GM23338 (cell line): ENCODE measurements around the gene ABCC1. TPM values are rescaled to one million over a fixed set of nuclear protein-coding genes. Genes with fewer than 3 reads are reported as not detected.

Source experiments
- ATAC-seq: fragments of 200-7000 bp; cut with Tn5 transposase; 3 replicates; pipeline ENCODE4 v1.9.1; 2020
- DNase-seq: peaks from one replicate; pipeline ENCODE4 v3.0.0-alpha.2; 2015; ENCODE audit warnings: low spot score
- H2AFZ ChIP-seq: fragments of 200-600 bp; sonication (generic); 2 replicates; pipeline ENCODE4 v1.8.0; 2016; ENCODE audit warnings: antibody characterized with exemption, mild to moderate bottlenecking, moderate library complexity
- H3F3A ChIP-seq: fragments of 200-600 bp; sonication (generic); replicated peaks from 2 replicates; pipeline ENCODE4 v1.8.0; 2017; ENCODE audit warnings: antibody characterized with exemption, mixed run types, low read depth
- H3K27ac ChIP-seq: fragments of 200-600 bp; sonication (generic); 2 replicates; pipeline ENCODE4 v1.6.1; 2016; ENCODE audit warnings: low read depth
- H3K27me3 ChIP-seq: fragments of 200-600 bp; sonication (generic); 2 replicates; pipeline ENCODE4 v1.8.0; 2016; ENCODE audit warnings: mild to moderate bottlenecking, mixed run types, moderate library complexity; ENCODE audit not compliant: insufficient read depth
- H3K36me3 ChIP-seq: fragments of 200-600 bp; sonication (generic); 2 replicates; pipeline ENCODE4 v1.8.0; 2016; ENCODE audit warnings: mild to moderate bottlenecking; ENCODE audit not compliant: insufficient read depth
- H3K4me1 ChIP-seq: fragments of 200-600 bp; sonication (generic); 2 replicates; pipeline ENCODE4 v1.8.0; 2016; ENCODE audit warnings: mild to moderate bottlenecking, moderate library complexity; ENCODE audit not compliant: insufficient read depth
- H3K4me2 ChIP-seq: fragments of 200-600 bp; sonication (generic); 2 replicates; pipeline ENCODE4 v1.7.1; 2017; ENCODE audit warnings: mixed run types
- H3K4me3 ChIP-seq: fragments of 200-600 bp; sonication (generic); 2 replicates; pipeline ENCODE4 v1.6.1; 2016; ENCODE audit warnings: mixed run types
- H3K79me2 ChIP-seq: fragments of 200-600 bp; sonication (generic); replicated peaks from 2 replicates; pipeline ENCODE4 v1.8.0; 2017; ENCODE audit warnings: mild to moderate bottlenecking; ENCODE audit not compliant: insufficient read depth
- H3K9me2 ChIP-seq: fragments of 200-600 bp; sonication (generic); 2 replicates; pipeline ENCODE4 v1.8.0; 2017; ENCODE audit not compliant: insufficient read depth
- H4K20me1 ChIP-seq: fragments of 200-600 bp; sonication (generic); replicated peaks from 2 replicates; pipeline ENCODE4 v1.8.0; 2017; ENCODE audit warnings: mild to moderate bottlenecking; ENCODE audit not compliant: insufficient read depth
- H3K27ac Mint-ChIP-seq: 2 replicates; pipeline ENCODE4 v1.8.0; 2020; ENCODE audit warnings: inconsistent platforms, mild to moderate bottlenecking, moderate library complexity, mixed read lengths
- H3K27me3 Mint-ChIP-seq: 3 replicates; pipeline ENCODE4 v1.8.0; 2022; ENCODE audit warnings: low read depth, mild to moderate bottlenecking, moderate library complexity, mixed read lengths, inconsistent platforms; ENCODE audit not compliant: insufficient read depth, poor library complexity
- H3K36me3 Mint-ChIP-seq: 3 replicates; pipeline ENCODE4 v1.8.0; 2021; ENCODE audit warnings: low read depth, mild to moderate bottlenecking, inconsistent platforms, moderate library complexity, mixed read lengths
- H3K4me1 Mint-ChIP-seq: 3 replicates; pipeline ENCODE4 v1.8.0; 2020; ENCODE audit warnings: mild to moderate bottlenecking, inconsistent platforms, mixed read lengths
- H3K4me3 Mint-ChIP-seq: 3 replicates; pipeline ENCODE4 v1.8.0; 2021; ENCODE audit warnings: moderate library complexity, mild to moderate bottlenecking, inconsistent platforms, mixed read lengths
- H3K9me3 Mint-ChIP-seq: 3 replicates; pipeline ENCODE4 v1.8.0; 2020; ENCODE audit warnings: moderate library complexity, mild to moderate bottlenecking, inconsistent platforms, mixed read lengths
- CREB1 ChIP-seq: fragments of 250-450 bp; sonication (Bioruptor Pico); IDR thresholded peaks from 2 replicates; pipeline ENCODE4 v1.5.0; 2020; ENCODE audit warnings: low read depth, mild to moderate bottlenecking, moderate library complexity
- CTCF ChIP-seq, 2 experiments: fragments of 200-600 bp in 1 of 2; sonication (generic) in 1 of 2; conservative IDR thresholded peaks; 2 replicates each; pipeline versions ENCODE4 v1.5.1 to v1.6.1; 2016 to 2017; ENCODE audit warnings: antibody characterized with exemption in 2 of 2, low read depth in 2 of 2, mild to moderate bottlenecking in 2 of 2, moderate library complexity in 1 of 2
- ETS1 ChIP-seq: IDR thresholded peaks from 2 replicates; pipeline ENCODE4 v1.6.1; 2016; ENCODE audit warnings: antibody characterized with exemption
- EZH2 ChIP-seq: fragments of 200-600 bp; sonication (generic); IDR thresholded peaks from one replicate; pipeline ENCODE4 v1.8.0; 2017; ENCODE audit warnings: antibody characterized with exemption, mild to moderate bottlenecking, low read depth; ENCODE audit not compliant: unreplicated experiment
- EZH2phosphoT487 ChIP-seq: fragments of 200-600 bp; sonication (generic); IDR thresholded peaks from one replicate; pipeline ENCODE4 v1.8.1; 2018; ENCODE audit warnings: antibody characterized with exemption; ENCODE audit not compliant: unreplicated experiment
- JUNB ChIP-seq: IDR thresholded peaks from one replicate; pipeline ENCODE4 v1.6.1; 2016; ENCODE audit warnings: antibody characterized with exemption; ENCODE audit not compliant: unreplicated experiment
- NANOG ChIP-seq: IDR thresholded peaks from 2 replicates; pipeline ENCODE4 v1.6.1; 2016; ENCODE audit warnings: antibody characterized with exemption, borderline replicate concordance
- POLR2AphosphoS5 ChIP-seq: IDR thresholded peaks from 2 replicates; pipeline ENCODE4 v1.6.1; 2016; ENCODE audit warnings: antibody characterized with exemption, low read depth
- STAT1 ChIP-seq: IDR thresholded peaks from one replicate; pipeline ENCODE4 v1.6.1; 2016; ENCODE audit warnings: antibody characterized with exemption; ENCODE audit not compliant: unreplicated experiment
- ZNF114 ChIP-seq: fragments of 250-450 bp; sonication (Bioruptor Pico); IDR thresholded peaks from 2 replicates; pipeline ENCODE4 v1.5.0; 2020; ENCODE audit warnings: mild to moderate bottlenecking, moderate library complexity
- ZNF331 ChIP-seq: fragments of 250-450 bp; sonication (Bioruptor Pico); IDR thresholded peaks from 2 replicates; pipeline ENCODE4 v1.5.0; 2020; ENCODE audit warnings: low read depth, mild to moderate bottlenecking, moderate library complexity
- ZNF462 ChIP-seq: fragments of 250-450 bp; sonication (Bioruptor Pico); IDR thresholded peaks from 2 replicates; pipeline ENCODE4 v1.5.0; 2020; ENCODE audit warnings: mild to moderate bottlenecking, moderate library complexity
- polyA plus RNA-seq: library from polyadenylated mRNA; unstranded; fragments of >200 nt; fragmentation: Nextera tagmentation; extraction: Ambion mirVana; gene quantifications from 2 replicates; pipeline ENCODE4 v1.2.1, GENCODE V29; 2016
- total RNA-seq: library from RNA; depleted of rRNA; stranded (reverse); fragments of >200 nt; shearing (Covaris generic); gene quantifications from 2 replicates; pipeline ENCODE4 v1.2.3, GENCODE V29; 2014
- TF ChIP-seq, protein P1 (sequence below): IDR thresholded peaks from one replicate; pipeline ENCODE4 v1.6.1; 2018; ENCODE audit warnings: antibody characterized with exemption; ENCODE audit not compliant: unreplicated experiment

Gene ABCC1
- total and polyA plus RNA-seq, 2 experiments from 2014 or later = 11.0 to 46.6 TPM

- Mint-ChIP-seq H3K4me3 (no peak overlapping the region), H3K36me3 (peaks cover 64% of the 10 kb centered on the region), H3K27ac (no peak overlapping the region), H3K27me3 (peaks cover 4% of the 10 kb centered on the region), H3K4me1 (peaks cover 5% of the 10 kb centered on the region), H3K9me3 (no peaks in the 10 kb centered on the region)
- no peak for TF ChIP-seq CTCF (conservative IDR thresholded peaks at IDR 0.05; ENCODE audit: low read depth in 2 of 2)
- TF ChIP-seq ZNF331 (CRISPR knock-in tag) = no peak
- TF ChIP-seq ZNF114 (CRISPR knock-in tag) = no peak
- no peak for TF ChIP-seq EZH2phosphoT487
- TF ChIP-seq POLR2AphosphoS5 = no peak
- no peak for TF ChIP-seq JUNB
- TF ChIP-seq NANOG = no peak
- no peak for TF ChIP-seq ZNF462 (CRISPR knock-in tag)
- TF ChIP-seq, protein P1, sequence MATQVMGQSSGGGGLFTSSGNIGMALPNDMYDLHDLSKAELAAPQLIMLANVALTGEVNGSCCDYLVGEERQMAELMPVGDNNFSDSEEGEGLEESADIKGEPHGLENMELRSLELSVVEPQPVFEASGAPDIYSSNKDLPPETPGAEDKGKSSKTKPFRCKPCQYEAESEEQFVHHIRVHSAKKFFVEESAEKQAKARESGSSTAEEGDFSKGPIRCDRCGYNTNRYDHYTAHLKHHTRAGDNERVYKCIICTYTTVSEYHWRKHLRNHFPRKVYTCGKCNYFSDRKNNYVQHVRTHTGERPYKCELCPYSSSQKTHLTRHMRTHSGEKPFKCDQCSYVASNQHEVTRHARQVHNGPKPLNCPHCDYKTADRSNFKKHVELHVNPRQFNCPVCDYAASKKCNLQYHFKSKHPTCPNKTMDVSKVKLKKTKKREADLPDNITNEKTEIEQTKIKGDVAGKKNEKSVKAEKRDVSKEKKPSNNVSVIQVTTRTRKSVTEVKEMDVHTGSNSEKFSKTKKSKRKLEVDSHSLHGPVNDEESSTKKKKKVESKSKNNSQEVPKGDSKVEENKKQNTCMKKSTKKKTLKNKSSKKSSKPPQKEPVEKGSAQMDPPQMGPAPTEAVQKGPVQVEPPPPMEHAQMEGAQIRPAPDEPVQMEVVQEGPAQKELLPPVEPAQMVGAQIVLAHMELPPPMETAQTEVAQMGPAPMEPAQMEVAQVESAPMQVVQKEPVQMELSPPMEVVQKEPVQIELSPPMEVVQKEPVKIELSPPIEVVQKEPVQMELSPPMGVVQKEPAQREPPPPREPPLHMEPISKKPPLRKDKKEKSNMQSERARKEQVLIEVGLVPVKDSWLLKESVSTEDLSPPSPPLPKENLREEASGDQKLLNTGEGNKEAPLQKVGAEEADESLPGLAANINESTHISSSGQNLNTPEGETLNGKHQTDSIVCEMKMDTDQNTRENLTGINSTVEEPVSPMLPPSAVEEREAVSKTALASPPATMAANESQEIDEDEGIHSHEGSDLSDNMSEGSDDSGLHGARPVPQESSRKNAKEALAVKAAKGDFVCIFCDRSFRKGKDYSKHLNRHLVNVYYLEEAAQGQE = no peak
- TF ChIP-seq CREB1 = no peak
- TF ChIP-seq EZH2 = no peak
- no peak for TF ChIP-seq ETS1
- TF ChIP-seq STAT1 = no peak
- Histone ChIP-seq H3K27me3 (no peaks in the 10 kb centered on the region), H2AFZ (no peak overlapping the region), H3K4me2 (no peak overlapping the region), H4K20me1 (peaks cover 5% of the 10 kb centered on the region; the same call in 1 of the 2 replicates), H3K79me2 (no peaks in the 10 kb centered on the region; the same call in 1 of the 2 replicates), H3K9me2 (no peaks in the 10 kb centered on the region), H3K4me1 (peaks cover 5% of the 10 kb centered on the region), H3K27ac (no peak overlapping the region), H3K4me3 (no peak overlapping the region), H3K36me3 (peaks cover 10% of the 10 kb centered on the region), H3F3A (no peaks in the 10 kb centered on the region)
- no peak for ATAC-seq
- no peak for DNase-seq
Measured at GRCh38 chr16:16037970-16038369, 88.6 kb downstream of the ABCC1 start.
